Activated naive CD8-positive, alpha-beta T cell (primary cell): Measurements from ENCODE around the gene ASTN2.

ENCODE experiments used
- H3K27ac Mint-ChIP-seq: one replicate; pipeline ENCODE4 v1.8.0; 2021; ENCODE audit warnings: mixed read lengths
- H3K27me3 Mint-ChIP-seq: one replicate; pipeline ENCODE4 v1.8.0; 2021; ENCODE audit warnings: mixed read lengths
- H3K36me3 Mint-ChIP-seq: one replicate; pipeline ENCODE4 v1.8.0; 2021; ENCODE audit warnings: mixed read lengths
- H3K4me1 Mint-ChIP-seq: one replicate; pipeline ENCODE4 v1.8.0; 2021; ENCODE audit warnings: low read depth, mixed read lengths
- H3K4me3 Mint-ChIP-seq: one replicate; pipeline ENCODE4 v1.8.0; 2021; ENCODE audit warnings: mild to moderate bottlenecking, mixed read lengths
- H3K9me3 Mint-ChIP-seq: one replicate; pipeline ENCODE4 v1.8.0; 2021; ENCODE audit warnings: low read depth, mixed read lengths

Gene ASTN2

GRCh38 chr9:117315236-117315635, 99.6 kb downstream of the ASTN2 start:
- Mint-ChIP-seq H3K27ac (no peak overlapping the region), H3K9me3 (no peaks in the 10 kb centered on the region), H3K36me3 (no peaks in the 10 kb centered on the region), H3K4me1 (no peaks in the 10 kb centered on the region), H3K27me3 (peaks cover 3% of the 10 kb centered on the region), H3K4me3 (no peak overlapping the region)

GRCh38 chr9:117313989-117314388, 100.9 kb downstream of the ASTN2 start:
- no peak overlapping the region for H3K4me3 Mint-ChIP-seq
- H3K36me3 Mint-ChIP-seq, result no peaks in the 10 kb centered on the region
- H3K27me3 Mint-ChIP-seq, result peaks cover 3% of the 10 kb centered on the region
- H3K9me3 Mint-ChIP-seq, result no peaks in the 10 kb centered on the region
- H3K4me1 Mint-ChIP-seq, result no peaks in the 10 kb centered on the region
- H3K27ac Mint-ChIP-seq, result no peak overlapping the region

- no peaks in the 10 kb centered on the region for H3K4me1 Mint-ChIP-seq
Measured at GRCh38 chr9:117307701-117308100, 107.2 kb downstream of the ASTN2 start.

GRCh38 chr9:117306032-117306431, 108.8 kb downstream of the ASTN2 start:
- Mint-ChIP-seq H3K9me3 (no peaks in the 10 kb centered on the region), H3K27me3 (no peaks in the 10 kb centered on the region), H3K36me3 (no peaks in the 10 kb centered on the region), H3K4me3 (no peak overlapping the region), H3K27ac (no peak overlapping the region), H3K4me1 (no peaks in the 10 kb centered on the region)

More at GRCh38 chr9:117307701-117308100, 107.2 kb downstream of the ASTN2 start:
- no peak overlapping the region for H3K27ac Mint-ChIP-seq
- H3K36me3 Mint-ChIP-seq, result no peaks in the 10 kb centered on the region
- no peaks in the 10 kb centered on the region for H3K27me3 Mint-ChIP-seq
- H3K9me3 Mint-ChIP-seq, result no peaks in the 10 kb centered on the region
- H3K4me3 Mint-ChIP-seq, result no peak overlapping the region

GRCh38 chr9:117305454-117305853, 109.4 kb downstream of the ASTN2 start:
- Mint-ChIP-seq H3K36me3 (no peaks in the 10 kb centered on the region), H3K4me3 (no peak overlapping the region), H3K4me1 (no peaks in the 10 kb centered on the region), H3K27ac (no peak overlapping the region), H3K9me3 (no peaks in the 10 kb centered on the region), H3K27me3 (no peaks in the 10 kb centered on the region)

- Mint-ChIP-seq H3K36me3 (no peaks in the 10 kb centered on the region), H3K27ac (no peak overlapping the region), H3K4me3 (no peak overlapping the region), H3K27me3 (no peaks in the 10 kb centered on the region), H3K4me1 (no peaks in the 10 kb centered on the region), H3K9me3 (no peaks in the 10 kb centered on the region)
Measured at GRCh38 chr9:117304549-117304948, 110.3 kb downstream of the ASTN2 start.

GRCh38 chr9:117303643-117304230, 111.1 kb downstream of the ASTN2 start:
- no peak overlapping the region for H3K27ac Mint-ChIP-seq
- H3K4me1 Mint-ChIP-seq, result no peaks in the 10 kb centered on the region
- H3K4me3 Mint-ChIP-seq, result no peak overlapping the region

GRCh38 chr9:117302487-117302886, 112.4 kb downstream of the ASTN2 start:
- H3K4me1 Mint-ChIP-seq, result no peaks in the 10 kb centered on the region
- H3K36me3 Mint-ChIP-seq, result no peaks in the 10 kb centered on the region
- H3K4me3 Mint-ChIP-seq, result no peak overlapping the region
- H3K9me3 Mint-ChIP-seq, result no peaks in the 10 kb centered on the region
- H3K27me3 Mint-ChIP-seq, result no peaks in the 10 kb centered on the region
- H3K27ac Mint-ChIP-seq, result no peak overlapping the region

More at GRCh38 chr9:117303643-117304230, 111.1 kb downstream of the ASTN2 start:
- H3K9me3 Mint-ChIP-seq, result no peaks in the 10 kb centered on the region
- no peaks in the 10 kb centered on the region for H3K36me3 Mint-ChIP-seq
- no peaks in the 10 kb centered on the region for H3K27me3 Mint-ChIP-seq

GRCh38 chr9:117300371-117301110, 114.3 kb downstream of the ASTN2 start:
- Mint-ChIP-seq H3K36me3 (no peaks in the 10 kb centered on the region), H3K27me3 (peaks cover 2% of the 10 kb centered on the region), H3K4me1 (no peaks in the 10 kb centered on the region), H3K9me3 (no peaks in the 10 kb centered on the region), H3K27ac (no peak overlapping the region), H3K4me3 (no peak overlapping the region)

GRCh38 chr9:117296453-117296852, 118.4 kb downstream of the ASTN2 start:
- Mint-ChIP-seq H3K27me3 (peaks cover 2% of the 10 kb centered on the region), H3K36me3 (no peaks in the 10 kb centered on the region), H3K4me1 (no peaks in the 10 kb centered on the region), H3K27ac (no peak overlapping the region), H3K4me3 (no peak overlapping the region), H3K9me3 (no peaks in the 10 kb centered on the region)

GRCh38 chr9:117293206-117294114, 121.4 kb downstream of the ASTN2 start:
- no peaks in the 10 kb centered on the region for H3K9me3 Mint-ChIP-seq
- no peak overlapping the region for H3K27ac Mint-ChIP-seq
- no peaks in the 10 kb centered on the region for H3K4me1 Mint-ChIP-seq
- H3K27me3 Mint-ChIP-seq, result peaks cover 2% of the 10 kb centered on the region
- H3K36me3 Mint-ChIP-seq, result no peaks in the 10 kb centered on the region
- no peak overlapping the region for H3K4me3 Mint-ChIP-seq

- Mint-ChIP-seq H3K4me3 (no peak overlapping the region), H3K4me1 (no peaks in the 10 kb centered on the region), H3K36me3 (no peaks in the 10 kb centered on the region), H3K9me3 (no peaks in the 10 kb centered on the region), H3K27me3 (no peaks in the 10 kb centered on the region), H3K27ac (no peak overlapping the region)
Measured at GRCh38 chr9:117290856-117291622, 123.8 kb downstream of the ASTN2 start.

GRCh38 chr9:117290306-117290840, 124.5 kb downstream of the ASTN2 start:
- Mint-ChIP-seq H3K36me3 (no peaks in the 10 kb centered on the region), H3K9me3 (no peaks in the 10 kb centered on the region), H3K27ac (no peak overlapping the region), H3K4me3 (no peak overlapping the region), H3K27me3 (no peaks in the 10 kb centered on the region), H3K4me1 (no peaks in the 10 kb centered on the region)

GRCh38 chr9:117286245-117286644, 128.6 kb downstream of the ASTN2 start:
- no peaks in the 10 kb centered on the region for H3K9me3 Mint-ChIP-seq

More at GRCh38 chr9:117286245-117286644, 128.6 kb downstream of the ASTN2 start:
- Mint-ChIP-seq H3K27ac (no peak overlapping the region), H3K36me3 (no peaks in the 10 kb centered on the region), H3K4me3 (no peak overlapping the region), H3K4me1 (no peaks in the 10 kb centered on the region), H3K27me3 (no peaks in the 10 kb centered on the region)
